A673 (cell line): ENCODE measurements around the gene COLGALT1.

Source experiments
- CTCF ChIP-seq: fragments of 300-800, 200-600 bp; sonication (generic); conservative IDR thresholded peaks from 2 replicates; pipeline ENCODE4 v1.5.1; 2017; ENCODE audit warnings: low read depth, mild to moderate bottlenecking, antibody characterized with exemption, low read length, moderate library complexity, mixed read lengths
- EZH2 ChIP-seq: fragments of 200-600 bp; sonication (generic); IDR thresholded peaks from 2 replicates; pipeline ENCODE4 v1.6.1; 2017; ENCODE audit warnings: borderline replicate concordance, low read depth, mild to moderate bottlenecking, mixed read lengths, antibody characterized with exemption, low read length; ENCODE audit not compliant: poor library complexity, severe bottlenecking

- no peak for TF ChIP-seq CTCF
- no peak for TF ChIP-seq EZH2
These were observed 34.6 kb upstream of the COLGALT1 start for GRCh38 chr19:17520865-17521264.
